ENCODE results near the gene MCRS1. TPM values are rescaled to one million over a fixed set of nuclear protein-coding genes. Genes with fewer than 3 reads are reported as not detected.

The MCRS1 gene
- total and polyA plus RNA-seq, 7 experiments from 2014 or later: 55.5 to 85.2 (median 70.3) TPM

DNA sequence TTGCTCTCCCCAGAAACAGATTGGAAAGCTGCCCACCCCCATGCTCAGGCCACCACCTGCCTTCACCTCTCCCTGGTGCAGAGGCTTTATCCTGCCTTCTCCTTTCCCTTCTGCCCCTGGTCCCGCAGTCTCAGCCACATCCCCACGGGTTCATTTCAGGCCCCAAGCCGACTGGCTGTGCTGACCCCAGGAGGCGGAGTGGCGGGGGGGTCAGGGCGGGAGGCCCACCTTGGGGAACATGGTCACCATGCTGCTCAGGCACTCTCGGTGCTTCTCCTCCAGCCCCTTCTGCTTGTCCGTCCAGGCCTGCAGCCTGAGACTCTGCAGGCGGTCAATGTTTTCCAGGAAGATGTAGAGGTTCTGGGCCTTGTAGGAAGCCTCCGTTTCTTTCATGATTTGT, 30.6 kb upstream of the MCRS1 start:
- peaks cover 0 to 2% (median 0%) of the 10 kb centered on the region in 7 donors for H3K4me1 Mint-ChIP-seq
- intact Hi-C loops (cut with micrococcal nuclease): no loop called here
- H3K4me3 Mint-ChIP-seq: no peak overlapping the region
- Histone ChIP-seq H3K9me3 (ENCODE audit: control insufficient read depth in 2 of 3, low read length in 3 of 3) (no peaks in the 10 kb centered on the region), H3K4me3 (ENCODE audit: low read length) (no peak overlapping the region), H3K4me1 (ENCODE audit: control insufficient read depth in 2 of 2, insufficient read depth in 2 of 2, low read length in 2 of 2) (no peaks in the 10 kb centered on the region), H3K27me3 (ENCODE audit: control insufficient read depth in 2 of 2, insufficient read depth in 2 of 2, low read length in 2 of 2) (no peaks in the 10 kb centered on the region), H3K27ac (ENCODE audit: low read depth, low read length) (no peak overlapping the region), H3K36me3 (ENCODE audit: control insufficient read depth in 2 of 3, insufficient read depth in 3 of 3, low read length in 3 of 3) (no peaks in the 10 kb centered on the region)
- no peaks in the 10 kb centered on the region for H3K36me3 Mint-ChIP-seq
- H3K27me3 Mint-ChIP-seq: no peaks in the 10 kb centered on the region
- H3K9me3 Mint-ChIP-seq: peaks cover 0 to 1% (median 0%) of the 10 kb centered on the region in 11 donors
- CTCF ChIA-PET: no interaction called here
- peak overlapping the region in 1 of 9 donors; percentile 27 for H3K27ac Mint-ChIP-seq
- POLR2A ChIA-PET: no interaction called here
- ATAC-seq (no peak), DNase-seq (no peak)

DNA sequence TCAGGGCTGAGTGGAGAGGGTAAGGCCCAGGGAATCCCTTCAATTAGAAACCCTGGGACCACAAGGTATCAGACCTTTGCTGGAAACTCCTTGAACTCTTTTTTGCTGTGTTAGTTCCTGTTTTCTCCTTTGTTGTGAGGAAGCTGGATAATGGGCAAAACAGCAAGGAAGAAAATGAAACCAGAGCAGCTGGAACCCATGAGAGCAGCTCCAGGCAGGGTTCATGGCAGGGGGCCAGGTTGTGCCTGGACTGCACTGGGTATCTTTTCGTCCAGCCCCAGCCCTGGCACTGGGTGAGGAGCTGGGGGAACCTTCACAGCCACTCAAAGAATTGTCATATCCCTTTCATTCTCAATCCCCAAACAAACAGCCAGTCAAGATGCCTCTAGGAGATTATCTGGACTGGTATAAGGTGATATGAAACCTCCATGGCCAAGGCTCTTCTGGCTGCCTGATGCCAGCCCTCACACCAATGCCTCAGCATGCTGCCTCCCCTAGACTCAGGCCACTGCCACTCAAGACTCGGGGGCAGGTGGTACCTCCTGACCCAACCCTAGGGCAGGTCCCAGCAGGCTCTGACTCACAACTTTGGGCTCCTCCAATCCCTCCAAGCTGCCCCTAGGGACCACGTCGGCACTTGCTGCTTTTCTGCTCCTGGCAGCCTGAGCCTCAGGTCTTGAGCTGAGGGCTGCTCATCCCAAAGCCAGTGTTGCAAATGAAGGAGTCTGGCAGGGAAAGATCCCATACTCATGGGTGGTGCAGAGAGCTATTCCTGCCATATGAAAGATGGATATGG, 21.0 kb upstream of the MCRS1 start:
- Mint-ChIP-seq H3K27me3 (no peaks in the 10 kb centered on the region), H3K27ac (no peak overlapping the region), H3K4me3 (no peak overlapping the region), H3K4me1 (peaks cover 0 to 12% (median 0%) of the 10 kb centered on the region in 7 donors), H3K9me3 (peaks cover 0 to 15% (median 2%) of the 10 kb centered on the region in 11 donors), H3K36me3 (peaks cover 0 to 40% (median 15%) of the 10 kb centered on the region in 5 donors)
- CTCF ChIA-PET: interaction anchor here (0.6 kb wide), 1 partner anchor 111 kb away, joined by 5 read pairs; no protein-coding TSS in a partner anchor
- H3K27ac ChIP-seq (ENCODE audit: low read depth, low read length): no peak overlapping the region
- no peak overlapping the region for H3K4me3 ChIP-seq (ENCODE audit: low read length)
- no peak for DNase-seq
- ATAC-seq: no peak
- H3K36me3 ChIP-seq (ENCODE audit: control insufficient read depth in 2 of 3, insufficient read depth in 3 of 3, low read length in 3 of 3): peaks cover 0 to 11% (median 0%) of the 10 kb centered on the region in 3 experiments
- intact Hi-C loops (cut with micrococcal nuclease): no loop called here
- no peaks in the 10 kb centered on the region for H3K27me3 ChIP-seq (ENCODE audit: control insufficient read depth in 2 of 2, insufficient read depth in 2 of 2, low read length in 2 of 2)
- no peaks in the 10 kb centered on the region for H3K9me3 ChIP-seq (ENCODE audit: control insufficient read depth in 2 of 3, low read length in 3 of 3)
- POLR2A ChIA-PET: no interaction called here
- H3K4me1 ChIP-seq (ENCODE audit: control insufficient read depth in 2 of 2, insufficient read depth in 2 of 2, low read length in 2 of 2): no peaks in the 10 kb centered on the region

DNA sequence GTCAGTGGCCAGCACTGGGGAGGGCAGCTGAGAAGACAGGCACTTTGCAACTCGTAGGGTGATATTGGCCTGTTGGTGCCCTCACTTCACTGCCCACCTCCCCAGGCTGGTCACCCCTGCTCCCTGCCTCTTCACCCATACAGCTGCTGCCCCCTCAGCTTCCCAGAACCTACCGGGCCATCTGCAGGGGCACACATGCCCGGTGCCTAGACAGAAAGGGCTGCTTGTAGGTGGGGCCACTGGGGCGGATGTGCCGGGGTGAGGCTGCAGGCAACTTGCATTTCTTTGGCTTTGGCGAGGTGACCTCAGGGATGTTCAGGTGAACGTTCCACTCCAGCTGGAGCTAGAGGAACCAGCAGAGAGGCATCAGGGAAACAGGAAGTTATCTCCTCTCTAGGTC, 20.3 kb upstream of the MCRS1 start:
- H3K27me3 ChIP-seq (ENCODE audit: control insufficient read depth in 2 of 2, insufficient read depth in 2 of 2, low read length in 2 of 2): no peaks in the 10 kb centered on the region
- H3K9me3 Mint-ChIP-seq: peaks cover 0 to 15% (median 2%) of the 10 kb centered on the region in 11 donors
- H3K27ac ChIP-seq (ENCODE audit: low read depth, low read length): no peak overlapping the region
- no peaks in the 10 kb centered on the region for H3K4me1 ChIP-seq (ENCODE audit: control insufficient read depth in 2 of 2, insufficient read depth in 2 of 2, low read length in 2 of 2)
- intact Hi-C loops (cut with micrococcal nuclease): no loop called here
- peaks cover 0 to 12% (median 0%) of the 10 kb centered on the region in 7 donors for H3K4me1 Mint-ChIP-seq
- ChIA-PET CTCF (no interaction called here), POLR2A (no interaction called here)
- no peak overlapping the region for H3K27ac Mint-ChIP-seq
- H3K27me3 Mint-ChIP-seq: no peaks in the 10 kb centered on the region
- peaks cover 0 to 41% (median 15%) of the 10 kb centered on the region in 5 donors for H3K36me3 Mint-ChIP-seq
- no peaks in the 10 kb centered on the region for H3K9me3 ChIP-seq (ENCODE audit: control insufficient read depth in 2 of 3, low read length in 3 of 3)
- ATAC-seq (no peak), DNase-seq (no peak)
- no peak overlapping the region for H3K4me3 Mint-ChIP-seq
- H3K36me3 ChIP-seq (ENCODE audit: control insufficient read depth in 2 of 3, insufficient read depth in 3 of 3, low read length in 3 of 3): peaks cover 0 to 17% (median 0%) of the 10 kb centered on the region in 3 experiments
- H3K4me3 ChIP-seq (ENCODE audit: low read length): no peak overlapping the region

DNA sequence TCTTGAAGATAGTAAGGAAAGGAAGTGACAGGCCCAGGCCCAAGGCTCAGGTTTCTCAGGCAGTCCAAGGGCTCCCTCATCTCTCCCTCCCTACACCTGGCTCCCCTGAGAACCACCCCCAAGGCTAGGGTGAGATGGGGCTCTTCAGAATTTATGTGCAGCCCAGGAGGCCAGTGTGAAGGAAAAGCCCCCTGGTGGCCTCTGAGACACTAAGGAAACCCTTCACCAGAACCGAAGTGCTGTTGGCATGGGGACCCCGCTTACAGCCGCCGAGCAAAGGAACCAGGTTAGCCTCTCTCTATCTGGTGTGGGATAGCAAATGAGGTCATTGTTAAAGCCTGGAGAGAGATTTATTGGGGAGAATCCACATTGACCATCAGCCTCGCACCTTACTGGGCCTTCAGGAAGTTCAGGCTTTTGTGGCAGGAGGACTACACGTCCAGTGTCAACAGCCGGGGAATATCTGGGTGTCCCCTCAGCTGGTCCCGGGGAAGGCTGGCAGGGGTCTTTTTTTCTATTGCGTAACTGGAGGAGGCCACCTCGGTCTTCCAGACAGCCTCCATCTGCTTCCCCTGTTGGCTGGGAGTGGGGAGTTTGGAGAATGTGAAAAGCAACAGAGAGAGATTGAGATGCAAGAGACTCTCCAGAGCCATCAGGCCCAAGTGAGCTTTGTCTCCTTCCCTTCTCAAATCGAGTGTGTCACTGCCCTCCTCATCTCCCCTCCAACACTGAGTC, 19.4 kb upstream of the MCRS1 start:
- peaks cover 0 to 15% (median 2%) of the 10 kb centered on the region in 11 donors for H3K9me3 Mint-ChIP-seq
- intact Hi-C loops (cut with micrococcal nuclease): no loop called here
- ChIA-PET POLR2A (no interaction called here), CTCF (no interaction called here)
- no peak overlapping the region for H3K4me3 ChIP-seq (ENCODE audit: low read length)
- no peaks in the 10 kb centered on the region for H3K27me3 Mint-ChIP-seq
- H3K36me3 Mint-ChIP-seq: peaks cover 0 to 41% (median 16%) of the 10 kb centered on the region in 5 donors
- peaks cover 0 to 19% (median 0%) of the 10 kb centered on the region in 3 experiments for H3K36me3 ChIP-seq (ENCODE audit: control insufficient read depth in 2 of 3, insufficient read depth in 3 of 3, low read length in 3 of 3)
- DNase-seq (no peak), ATAC-seq (no peak)
- H3K27me3 ChIP-seq (ENCODE audit: control insufficient read depth in 2 of 2, insufficient read depth in 2 of 2, low read length in 2 of 2): no peaks in the 10 kb centered on the region
- H3K4me1 ChIP-seq (ENCODE audit: control insufficient read depth in 2 of 2, insufficient read depth in 2 of 2, low read length in 2 of 2): no peaks in the 10 kb centered on the region
- no peak overlapping the region for H3K27ac Mint-ChIP-seq
- H3K4me1 Mint-ChIP-seq: peaks cover 0 to 12% (median 0%) of the 10 kb centered on the region in 7 donors
- H3K27ac ChIP-seq (ENCODE audit: low read depth, low read length): no peak overlapping the region
- no peak overlapping the region for H3K4me3 Mint-ChIP-seq
- H3K9me3 ChIP-seq (ENCODE audit: control insufficient read depth in 2 of 3, low read length in 3 of 3): no peaks in the 10 kb centered on the region

DNA sequence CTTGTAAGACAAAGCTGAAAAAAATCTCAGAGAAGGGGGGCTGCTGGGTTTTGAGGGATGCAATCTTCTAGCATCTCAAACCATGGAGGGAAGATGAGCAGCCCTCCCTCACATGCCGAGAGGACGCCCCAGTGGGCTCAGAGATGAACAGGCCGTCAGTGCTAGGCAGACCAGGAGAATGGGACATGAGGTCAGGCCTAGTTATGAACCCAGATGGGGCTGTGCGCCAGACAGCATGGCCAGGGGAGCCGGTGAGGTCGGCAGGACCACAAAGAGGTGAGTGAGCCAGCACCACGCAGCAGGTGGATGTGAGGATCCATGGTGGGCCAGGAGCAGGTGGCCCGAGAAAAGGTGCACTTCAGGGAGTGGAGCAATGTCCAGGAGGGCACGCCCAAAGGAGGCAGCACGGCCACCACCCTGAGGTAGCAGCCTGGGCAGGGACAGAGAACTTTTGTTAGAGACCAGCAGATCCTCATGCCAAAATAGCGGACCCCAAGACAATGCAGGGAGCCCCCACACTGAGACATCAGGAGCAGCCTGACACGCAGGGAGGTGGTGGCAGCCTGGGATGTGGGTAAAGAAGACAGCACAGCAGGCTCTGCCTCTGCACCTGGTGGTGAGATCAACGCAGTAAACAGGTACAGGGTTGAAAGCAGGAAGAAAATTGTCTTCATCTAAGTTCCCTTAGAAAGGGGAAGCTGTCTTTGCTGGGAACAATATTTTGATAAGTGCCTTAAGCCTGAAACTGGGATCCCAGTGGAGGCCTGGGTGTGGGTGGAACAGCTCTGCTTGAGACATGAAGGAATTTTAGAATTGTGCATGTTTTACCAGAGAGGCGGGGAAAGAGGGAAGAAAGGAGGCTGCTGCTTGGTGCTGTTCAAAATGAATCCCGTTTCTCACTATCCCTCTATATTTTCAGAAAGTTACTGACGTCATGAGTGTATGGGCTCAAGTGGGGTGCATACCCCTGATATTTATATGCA, 17.8 kb upstream of the MCRS1 start:
- POLR2A ChIA-PET: no interaction called here
- Mint-ChIP-seq H3K36me3 (peaks cover 0 to 34% (median 11%) of the 10 kb centered on the region in 5 donors), H3K4me1 (peaks cover 2 to 18% (median 6%) of the 10 kb centered on the region in 7 donors), H3K27me3 (no peaks in the 10 kb centered on the region), H3K27ac (peak overlapping the region in 1 of 9 donors; percentile 62), H3K9me3 (peaks cover 0 to 9% (median under 1%) of the 10 kb centered on the region in 11 donors), H3K4me3 (no peak overlapping the region)
- Histone ChIP-seq H3K27ac (ENCODE audit: low read depth, low read length) (no peak overlapping the region), H3K4me1 (ENCODE audit: control insufficient read depth in 2 of 2, insufficient read depth in 2 of 2, low read length in 2 of 2) (peaks cover 0 to under 1% of the 10 kb centered on the region in 2 donors), H3K9me3 (ENCODE audit: control insufficient read depth in 2 of 3, low read length in 3 of 3) (no peaks in the 10 kb centered on the region), H3K27me3 (ENCODE audit: control insufficient read depth in 2 of 2, insufficient read depth in 2 of 2, low read length in 2 of 2) (no peaks in the 10 kb centered on the region), H3K36me3 (ENCODE audit: control insufficient read depth in 2 of 3, insufficient read depth in 3 of 3, low read length in 3 of 3) (peaks cover 0 to 14% (median 0%) of the 10 kb centered on the region in 3 experiments), H3K4me3 (ENCODE audit: low read length) (no peak overlapping the region)
- DNase-seq (no peak), ATAC-seq (no peak)
- CTCF ChIA-PET: interaction anchor here (0.6 kb wide), 1 partner anchor 34 kb away, joined by 5 read pairs; no protein-coding TSS in a partner anchor
- intact Hi-C loops (cut with micrococcal nuclease): no loop called here

DNA sequence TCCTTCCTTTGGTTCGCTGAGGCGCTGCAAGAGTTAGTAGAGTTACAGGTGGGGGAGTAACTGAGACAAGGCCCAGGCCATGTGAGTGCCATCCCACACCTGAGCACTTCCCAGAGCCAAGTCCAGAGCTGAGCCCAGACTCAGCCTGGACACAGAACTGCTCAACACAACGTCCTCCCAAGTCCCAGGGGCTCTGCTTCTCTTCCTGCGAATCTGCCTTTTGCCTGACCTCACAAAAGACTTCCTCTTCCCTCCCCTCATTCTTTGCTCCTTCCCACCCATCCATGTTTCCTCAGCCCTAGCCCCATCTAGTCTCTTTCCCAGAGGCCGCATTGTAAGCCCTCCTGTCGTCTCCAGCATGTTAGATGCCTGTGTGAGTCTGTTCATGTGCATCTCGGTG, 16.6 kb upstream of the MCRS1 start:
- ATAC-seq: no peak
- Histone ChIP-seq H3K9me3 (ENCODE audit: control insufficient read depth in 2 of 3, low read length in 3 of 3) (no peaks in the 10 kb centered on the region), H3K4me3 (ENCODE audit: low read length) (no peak overlapping the region), H3K36me3 (ENCODE audit: control insufficient read depth in 2 of 3, insufficient read depth in 3 of 3, low read length in 3 of 3) (peaks cover 0 to 13% (median 0%) of the 10 kb centered on the region in 3 experiments), H3K4me1 (ENCODE audit: control insufficient read depth in 2 of 2, insufficient read depth in 2 of 2, low read length in 2 of 2) (peaks cover 3 to 5% of the 10 kb centered on the region in 2 donors), H3K27me3 (ENCODE audit: control insufficient read depth in 2 of 2, insufficient read depth in 2 of 2, low read length in 2 of 2) (no peaks in the 10 kb centered on the region), H3K27ac (ENCODE audit: low read depth, low read length) (no peak overlapping the region)
- no peak overlapping the region for H3K4me3 Mint-ChIP-seq
- H3K27ac Mint-ChIP-seq: peak overlapping the region in 2 of 9 donors; percentile 26 to 76
- CTCF ChIA-PET: interaction anchor here (0.6 kb wide), 1 partner anchor 35 kb away, joined by 5 read pairs; no protein-coding TSS in a partner anchor
- no peaks in the 10 kb centered on the region for H3K27me3 Mint-ChIP-seq
- intact Hi-C loops (cut with micrococcal nuclease): no loop called here
- POLR2A ChIA-PET: interaction anchor here (0.6 kb wide), 1 partner anchor 665 kb away, joined by 7 read pairs; no protein-coding TSS in a partner anchor
- H3K36me3 Mint-ChIP-seq: peaks cover 0 to 26% (median 5%) of the 10 kb centered on the region in 5 donors
- H3K4me1 Mint-ChIP-seq: peaks cover 8 to 18% (median 13%) of the 10 kb centered on the region in 7 donors
- H3K9me3 Mint-ChIP-seq: peaks cover 0 to 1% (median 0%) of the 10 kb centered on the region in 11 donors
- no peak for DNase-seq
